A549 (cell line): ENCODE measurements around the gene USP3. TPM values are rescaled to one million over a fixed set of nuclear protein-coding genes. Genes with fewer than 3 reads are reported as not detected.

Source experiments
- ATAC-seq, 2 experiments: fragments of 200-7000 bp in 1 of 2; fragments of >200 bp in 1 of 2; cut with Nextera tagmentation in 1 of 2; cut with Tn5 transposase in 1 of 2; 3 replicates each; pipeline versions ENCODE4 v1.8.0 to v1.9.1; 2018 to 2020; ENCODE audit warnings: mild to moderate bottlenecking in 1 of 2, moderate library complexity in 1 of 2
- CTCF ChIA-PET: fragments of 300-600 bp; sonication (Branson Sonifier 250); formaldehyde crosslinking; extraction: SDS; loops from one replicate; lab custom pipeline; 2021; ENCODE audit warnings: antibody characterized with exemption, inconsistent platforms; lab: Yijun Ruan, JAX
- POLR2A ChIA-PET: fragments of 350-600 bp; formaldehyde crosslinking; extraction: SDS; loops from one replicate; lab custom pipeline; 2021; ENCODE audit warnings: antibody characterized with exemption, inconsistent platforms; lab: Yijun Ruan, JAX
- DNase-seq, 2 experiments: peaks; one replicate each; pipeline versions ENCODE4 v3.0.0 to v3.0.0-alpha.2; 2011 to 2016; ENCODE audit warnings: low read depth in 1 of 2, low spot score in 1 of 2
- FAIRE-seq: peaks from 2 replicates; lab custom pipeline; 2011; peaks lifted over from hg19 to GRCh38; lab: Jason Lieb, UNC
- H3K27ac ChIP-seq, 2 experiments: fragments of >200 bp; sonication (Bioruptor Twin); formaldehyde crosslinking; 3 replicates each; pipeline ENCODE4 v1.5.1; 2016 to 2017
- H3K4me1 ChIP-seq: fragments of >200 bp; sonication (Bioruptor Twin); formaldehyde crosslinking; 3 replicates; pipeline ENCODE4 v1.6.1; 2016
- H3K4me2 ChIP-seq: fragments of >200 bp; sonication (Bioruptor Twin); formaldehyde crosslinking; 3 replicates; pipeline ENCODE4 v1.6.1; 2016
- H3K4me3 ChIP-seq: fragments of >200 bp; sonication (Bioruptor Twin); formaldehyde crosslinking; 3 replicates; pipeline ENCODE4 v1.5.1; 2016
- H3K9me3 ChIP-seq: fragments of >200 bp; sonication (Bioruptor Twin); formaldehyde crosslinking; 3 replicates; pipeline ENCODE4 v1.6.1; 2016
- BHLHE40 ChIP-seq: IDR thresholded peaks from 2 replicates; pipeline ENCODE4 v1.6.1; 2012; ENCODE audit warnings: low read depth, low read length, inconsistent platforms
- CBX2 ChIP-seq: fragments of 200-600 bp; sonication (generic); IDR thresholded peaks from 2 replicates; pipeline ENCODE4 v1.6.1; 2016; ENCODE audit warnings: low read depth, mild to moderate bottlenecking, borderline replicate concordance
- CBX8 ChIP-seq: fragments of 200-600 bp; sonication (generic); IDR thresholded peaks from 2 replicates; pipeline ENCODE4 v1.6.1; 2016
- CEBPB ChIP-seq, 2 experiments: fragments of >200 bp in 1 of 2; sonication (Bioruptor Twin) in 1 of 2; formaldehyde crosslinking in 1 of 2; IDR thresholded peaks; 2 replicates each; pipeline ENCODE4 v1.6.1; 2012 to 2016
- CHD2 ChIP-seq: fragments of 150-350 bp; IDR thresholded peaks from 2 replicates; pipeline ENCODE4 v1.6.1; 2014; ENCODE audit warnings: low read length; ENCODE audit not compliant: partially characterized antibody
- CHD4 ChIP-seq: fragments of 200-600 bp; sonication (generic); IDR thresholded peaks from 2 replicates; pipeline ENCODE4 v1.6.1; 2016; ENCODE audit warnings: antibody characterized with exemption, mild to moderate bottlenecking, borderline replicate concordance
- ESRRA ChIP-seq: fragments of 150-350 bp; IDR thresholded peaks from 2 replicates; pipeline ENCODE4 v1.6.1; 2014; ENCODE audit warnings: mild to moderate bottlenecking, low read length, borderline replicate concordance
- FOSB ChIP-seq: fragments of 250-450 bp; sonication (Bioruptor Pico); IDR thresholded peaks from 2 replicates; pipeline ENCODE4 v1.5.0; 2020; ENCODE audit warnings: mild to moderate bottlenecking, moderate library complexity
- FOSL2 ChIP-seq, 2 experiments: fragments of 450-650 bp in 1 of 2; fragments of >200 bp in 1 of 2; sonication (Bioruptor Twin) in 1 of 2; formaldehyde crosslinking; IDR thresholded peaks; 2 replicates each; pipeline versions ENCODE4 v1.5.0 to v1.6.1; 2016 to 2020; ENCODE audit warnings: mild to moderate bottlenecking in 1 of 2, moderate library complexity in 1 of 2
- FOXS1 ChIP-seq: fragments of 250-450 bp; sonication (Bioruptor Pico); IDR thresholded peaks from 2 replicates; pipeline ENCODE4 v1.5.0; 2020; ENCODE audit warnings: mild to moderate bottlenecking, moderate library complexity
- HDAC2 ChIP-seq: fragments of 200-600 bp; sonication (generic); IDR thresholded peaks from 2 replicates; pipeline ENCODE4 v1.6.1; 2016
- HEYL ChIP-seq: fragments of 250-450 bp; sonication (Bioruptor Pico); IDR thresholded peaks from 2 replicates; pipeline ENCODE4 v1.8.0; 2021; ENCODE audit warnings: mild to moderate bottlenecking, moderate library complexity
- HOXA7 ChIP-seq: fragments of 250-450 bp; sonication (Bioruptor Pico); IDR thresholded peaks from 2 replicates; pipeline ENCODE4 v1.5.0; 2020; ENCODE audit warnings: mild to moderate bottlenecking, moderate library complexity
- HOXB13 ChIP-seq: fragments of 250-450 bp; sonication (Bioruptor Pico); IDR thresholded peaks from 2 replicates; pipeline ENCODE4 v1.5.0; 2020; ENCODE audit warnings: low read depth, mild to moderate bottlenecking, moderate library complexity
- HOXB5 ChIP-seq: fragments of 250-450 bp; sonication (Bioruptor Pico); IDR thresholded peaks from 2 replicates; pipeline ENCODE4 v1.5.0; 2020; ENCODE audit warnings: mild to moderate bottlenecking, moderate library complexity
- JUN ChIP-seq, 2 experiments: fragments of >200 bp; sonication (Bioruptor Twin); formaldehyde crosslinking; IDR thresholded peaks; 2 replicates in 1 of 2; 3 replicates in 1 of 2; pipeline ENCODE4 v1.6.1; 2016 to 2017
- JUNB ChIP-seq: fragments of >200 bp; sonication (Bioruptor Twin); formaldehyde crosslinking; IDR thresholded peaks from 2 replicates; pipeline ENCODE4 v1.6.1; 2016
- KDM5A ChIP-seq: fragments of 200-600 bp; sonication (generic); IDR thresholded peaks from 2 replicates; pipeline ENCODE4 v1.6.1; 2016; ENCODE audit warnings: antibody characterized with exemption, mild to moderate bottlenecking
- PHF8 ChIP-seq: fragments of 200-600 bp; sonication (generic); IDR thresholded peaks from 2 replicates; pipeline ENCODE4 v1.6.1; 2016; ENCODE audit warnings: low read depth, mild to moderate bottlenecking, antibody characterized with exemption, moderate library complexity, borderline replicate concordance
- RAD21 ChIP-seq, 2 experiments: fragments of >200 bp in 1 of 2; sonication (Bioruptor Twin) in 1 of 2; formaldehyde crosslinking in 1 of 2; IDR thresholded peaks in 1 of 2; conservative IDR thresholded peaks in 1 of 2; 2 replicates in 1 of 2; 3 replicates in 1 of 2; pipeline ENCODE4 v1.6.1; 2012 to 2018; ENCODE audit warnings: inconsistent platforms in 1 of 2
- RCOR1 ChIP-seq: fragments of 150-350 bp; IDR thresholded peaks from 2 replicates; pipeline ENCODE4 v1.6.1; 2014; ENCODE audit warnings: antibody characterized with exemption, low read length, low read depth
- RFX5 ChIP-seq: fragments of 450-650 bp; IDR thresholded peaks from 2 replicates; pipeline ENCODE4 v1.7.1; 2014; ENCODE audit warnings: antibody characterized with exemption, mild to moderate bottlenecking, moderate library complexity
- RNF2 ChIP-seq: fragments of 200-600 bp; sonication (generic); IDR thresholded peaks from 2 replicates; pipeline ENCODE4 v1.6.1; 2016; ENCODE audit warnings: low read depth, mild to moderate bottlenecking, antibody characterized with exemption, moderate library complexity, borderline replicate concordance
- SREBF2 ChIP-seq: fragments of 450-650 bp; IDR thresholded peaks from 2 replicates; pipeline ENCODE4 v1.6.1; 2014; ENCODE audit warnings: mild to moderate bottlenecking, moderate library complexity
- TFCP2L1 ChIP-seq: fragments of 250-450 bp; sonication (Bioruptor Pico); IDR thresholded peaks from 2 replicates; pipeline ENCODE4 v1.5.0; 2021; ENCODE audit warnings: mild to moderate bottlenecking
- ZC3H11A ChIP-seq: fragments of 450-650 bp; IDR thresholded peaks from 2 replicates; pipeline ENCODE4 v1.6.1; 2014; ENCODE audit warnings: antibody characterized with exemption, mild to moderate bottlenecking
- WGBS: methylation state at CpG from one replicate; pipeline ENCODE4 v1.1.6; 2017; ENCODE audit errors: missing lambda C conversion rate; 5-methylcytosine and 5-hydroxymethylcytosine counted together
- polyA plus RNA-seq, 4 experiments: library from polyadenylated mRNA; depleted of rRNA in 3 of 4; stranded (reverse); fragments of >200 nt; fragmentation: RNase III in 1 of 4; extraction: RNeasy Plus Mini Kit Qiagen cat#74134 plus additional on column Dnase treatment in 1 of 4; gene quantifications; 2 replicates in 3 of 4; 3 replicates in 1 of 4; pipeline ENCODE4 v1.2.3, GENCODE V29; 2011 to 2017
- TF ChIP-seq, protein P1 (sequence below): fragments of >200 bp; sonication (Bioruptor Twin); formaldehyde crosslinking; IDR thresholded peaks from 3 replicates; pipeline ENCODE4 v1.6.1; 2016
- TF ChIP-seq, protein P2 (sequence below): fragments of 250-450 bp; sonication (Bioruptor Pico); IDR thresholded peaks from 2 replicates; pipeline ENCODE4 v1.5.0; 2020; ENCODE audit warnings: low read depth, mild to moderate bottlenecking, moderate library complexity
- TF ChIP-seq, protein P3 (sequence below): IDR thresholded peaks from 2 replicates; pipeline ENCODE4 v1.6.1; 2012; ENCODE audit warnings: low read depth, borderline replicate concordance

USP3 gene
- polyA plus RNA-seq, 2 of the 4 experiments (the other 2 are of a cell fraction): 41.8 to 99.1 TPM

DNA sequence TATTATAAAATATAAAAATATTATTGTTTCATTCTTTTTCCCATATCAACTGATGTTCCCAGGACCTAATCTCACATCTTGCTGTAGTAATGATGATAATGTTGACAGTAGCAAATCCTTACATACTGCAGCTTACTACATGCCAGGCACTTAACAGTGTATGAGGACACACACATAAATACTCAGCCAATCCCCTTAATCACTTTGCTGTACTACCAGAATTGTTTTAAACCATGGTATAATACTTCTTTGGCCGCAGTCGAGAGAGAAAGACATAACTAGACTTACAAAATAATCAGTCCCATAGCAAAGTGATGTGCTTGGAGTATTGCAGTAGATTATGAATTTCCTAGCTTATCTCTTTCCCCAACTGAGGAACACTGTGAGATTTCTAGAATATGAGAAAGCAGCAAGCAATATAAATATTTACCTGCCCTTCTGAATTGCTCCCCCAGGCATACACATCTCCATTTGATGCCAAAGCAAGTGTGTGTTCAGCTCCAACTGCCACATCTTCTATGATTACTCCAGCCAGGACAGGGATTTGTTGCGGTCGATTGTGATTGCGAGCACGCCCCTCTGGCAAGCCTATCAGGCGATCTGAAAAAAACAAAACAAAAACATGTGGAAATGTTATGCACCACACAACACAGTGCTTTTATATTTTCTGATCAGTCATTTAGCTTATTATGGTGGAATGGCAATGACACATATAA lies 125.8 kb downstream of the USP3 start (continued):
- TF ChIP-seq FOSL2 (IDR thresholded peaks at IDR 0.05) (no peak), FOSL2 (CRISPR knock-in tag; IDR thresholded peaks at IDR 0.05) (no peak)

DNA sequence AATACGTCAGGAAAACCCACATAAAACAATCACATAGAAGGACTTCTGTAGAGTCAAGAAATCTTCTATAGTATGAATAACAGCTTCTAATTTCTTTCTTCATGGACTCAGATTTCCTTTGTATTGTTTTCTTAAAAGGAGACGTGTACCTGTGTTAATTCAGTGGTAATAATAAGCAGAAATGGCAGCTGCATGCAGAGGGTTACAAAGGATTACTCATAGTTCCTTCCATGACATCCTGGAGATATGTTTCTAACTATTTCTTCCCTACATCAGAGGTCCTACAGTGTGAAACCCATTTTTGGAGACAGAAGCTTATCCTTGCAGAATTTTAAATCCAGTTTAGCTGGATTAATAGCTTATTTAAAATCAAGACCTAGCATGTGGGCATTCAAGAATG lies 128.9 kb downstream of the USP3 start:
- ATAC-seq (no peak), FAIRE-seq (no peak)
- TF ChIP-seq TFCP2L1 (CRISPR knock-in tag): no peak
- TF ChIP-seq CHD2: no peak
- TF ChIP-seq CHD4: no peak
- no peak for TF ChIP-seq HOXA7 (CRISPR knock-in tag)
- TF ChIP-seq HOXB5 (CRISPR knock-in tag): no peak
- TF ChIP-seq HDAC2: no peak
- TF ChIP-seq, protein P1, sequence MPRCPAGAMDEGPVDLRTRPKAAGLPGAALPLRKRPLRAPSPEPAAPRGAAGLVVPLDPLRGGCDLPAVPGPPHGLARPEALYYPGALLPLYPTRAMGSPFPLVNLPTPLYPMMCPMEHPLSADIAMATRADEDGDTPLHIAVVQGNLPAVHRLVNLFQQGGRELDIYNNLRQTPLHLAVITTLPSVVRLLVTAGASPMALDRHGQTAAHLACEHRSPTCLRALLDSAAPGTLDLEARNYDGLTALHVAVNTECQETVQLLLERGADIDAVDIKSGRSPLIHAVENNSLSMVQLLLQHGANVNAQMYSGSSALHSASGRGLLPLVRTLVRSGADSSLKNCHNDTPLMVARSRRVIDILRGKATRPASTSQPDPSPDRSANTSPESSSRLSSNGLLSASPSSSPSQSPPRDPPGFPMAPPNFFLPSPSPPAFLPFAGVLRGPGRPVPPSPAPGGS: no peak
- TF ChIP-seq HEYL: no peak
- no peak for TF ChIP-seq FOXS1
- no peak for TF ChIP-seq CBX2
- TF ChIP-seq BHLHE40: no peak
- TF ChIP-seq SREBF2: no peak
- no peak for TF ChIP-seq JUN (IDR thresholded peaks at IDR 0.05)
- no peak for TF ChIP-seq ESRRA
- no peak for TF ChIP-seq CEBPB (IDR thresholded peaks at IDR 0.05)
- TF ChIP-seq, all 56 proteins: peak for 0
- Histone ChIP-seq H3K27ac (no peak overlapping the region), H3K4me1 (no peaks in the 10 kb centered on the region), H3K9me3 (no peaks in the 10 kb centered on the region), H3K4me3 (no peak overlapping the region), H3K4me2 (no peak overlapping the region)
- no peak for DNase-seq
- CTCF ChIA-PET: interaction anchor here (0.9 to 1.7 kb wide), 6 partner anchors 9 to 413 kb away, joined by 3 to 8 read pairs (median 3); partner anchors contain the start of gene DAPK2
- 86% methylated on average over 2 of the region's 2 CpGs for WGBS
- POLR2A ChIA-PET: interaction anchor here (0.6 kb wide), 1 partner anchor 200 kb away, joined by 3 read pairs; no protein-coding TSS in a partner anchor

DNA sequence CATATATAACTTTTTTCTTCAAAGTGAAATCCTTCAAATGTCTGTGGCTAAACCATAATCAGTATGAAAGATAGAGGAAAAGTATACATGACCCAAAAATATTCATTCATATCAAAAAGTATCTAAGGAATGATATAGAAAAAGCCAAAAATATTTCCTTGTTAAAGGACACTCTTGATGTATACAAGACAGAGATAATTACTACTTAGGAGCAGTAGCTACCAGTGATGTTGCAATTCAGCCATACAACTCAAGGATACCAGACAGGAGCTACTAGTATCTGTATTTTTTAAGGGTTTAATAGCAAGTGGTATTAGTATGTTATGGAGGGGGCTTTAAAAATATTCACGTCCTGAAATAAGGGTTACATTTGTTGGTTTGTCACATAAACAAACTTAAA lies 129.8 kb downstream of the USP3 start:
- no peaks in the 10 kb centered on the region for H3K9me3 ChIP-seq
- H3K4me2 ChIP-seq: no peak overlapping the region
- WGBS: 68% methylated on average over 1 of the region's 1 CpG
- H3K4me3 ChIP-seq: no peak overlapping the region
- ATAC-seq: no peak
- ChIA-PET CTCF (interaction anchor here (1.7 kb wide), 1 partner anchor 24 kb away, joined by 8 read pairs; no protein-coding TSS in a partner anchor), POLR2A (no interaction called here)
- no peaks in the 10 kb centered on the region for H3K4me1 ChIP-seq
- TF ChIP-seq, protein P2, sequence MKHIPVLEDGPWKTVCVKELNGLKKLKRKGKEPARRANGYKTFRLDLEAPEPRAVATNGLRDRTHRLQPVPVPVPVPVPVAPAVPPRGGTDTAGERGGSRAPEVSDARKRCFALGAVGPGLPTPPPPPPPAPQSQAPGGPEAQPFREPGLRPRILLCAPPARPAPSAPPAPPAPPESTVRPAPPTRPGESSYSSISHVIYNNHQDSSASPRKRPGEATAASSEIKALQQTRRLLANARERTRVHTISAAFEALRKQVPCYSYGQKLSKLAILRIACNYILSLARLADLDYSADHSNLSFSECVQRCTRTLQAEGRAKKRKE (CRISPR knock-in tag): no peak
- no peak for TF ChIP-seq RAD21 (conservative IDR thresholded peaks at IDR 0.05 in 1 of 2, IDR thresholded peaks at IDR 0.05 in 1 of 2)
- no peak for TF ChIP-seq HEYL
- TF ChIP-seq PHF8: no peak
- TF ChIP-seq KDM5A: no peak
- TF ChIP-seq JUNB: no peak
- TF ChIP-seq FOSB: no peak
- TF ChIP-seq RFX5: no peak
- TF ChIP-seq ZC3H11A: no peak
- no peak for TF ChIP-seq RNF2
- no peak for TF ChIP-seq RCOR1
- TF ChIP-seq JUN (IDR thresholded peaks at IDR 0.05): no peak
- TF ChIP-seq, protein P3, sequence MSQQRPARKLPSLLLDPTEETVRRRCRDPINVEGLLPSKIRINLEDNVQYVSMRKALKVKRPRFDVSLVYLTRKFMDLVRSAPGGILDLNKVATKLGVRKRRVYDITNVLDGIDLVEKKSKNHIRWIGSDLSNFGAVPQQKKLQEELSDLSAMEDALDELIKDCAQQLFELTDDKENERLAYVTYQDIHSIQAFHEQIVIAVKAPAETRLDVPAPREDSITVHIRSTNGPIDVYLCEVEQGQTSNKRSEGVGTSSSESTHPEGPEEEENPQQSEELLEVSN: no peak
- no peak for TF ChIP-seq HOXB13
- TF ChIP-seq CBX8: no peak
- TF ChIP-seq, all 56 proteins: peak for 0
- no peak overlapping the region for H3K27ac ChIP-seq
- DNase-seq: no peak
- no peak for FAIRE-seq
